Tibial artery (tissue), 4 donors: ENCODE results near the gene IRX1.

Source experiments
- DNase-seq, 2 donors: peaks; one replicate each; pipeline ENCODE4 v3.0.0-alpha.2; 2019
- H3K27ac ChIP-seq, 2 donors: fragments of 200-600 bp; sonication (generic) in 1 of 2; 1 replicate in 1 of 2; 2 replicates in 1 of 2; pipeline ENCODE4 v1.5.1; 2018 to 2019; ENCODE audit warnings: mild to moderate bottlenecking in 1 of 2
- H3K27me3 ChIP-seq, 2 donors: fragments of 200-600 bp; sonication (generic) in 1 of 2; one replicate each; pipeline versions ENCODE4 v1.5.1 to v1.6.0; 2016 to 2019
- H3K36me3 ChIP-seq, 3 donors: fragments of 200-600 bp; sonication (generic) in 2 of 3; one replicate each; pipeline ENCODE4 v1.5.1; 2016 to 2019; ENCODE audit warnings: mild to moderate bottlenecking in 2 of 3
- H3K4me1 ChIP-seq, 4 donors: fragments of 200-600 bp; sonication (generic) in 2 of 4; 1 replicate in 3 of 4; 2 replicates in 1 of 4; pipeline ENCODE4 v1.5.1; 2016 to 2019
- H3K4me3 ChIP-seq, 2 donors: fragments of 200-600 bp; sonication (generic) in 1 of 2; 1 replicate in 1 of 2; 2 replicates in 1 of 2; pipeline ENCODE4 v1.5.1; 2018 to 2019; ENCODE audit warnings: mild to moderate bottlenecking in 2 of 2
- H3K9me3 ChIP-seq, 3 donors: fragments of 200-600 bp; sonication (generic) in 1 of 3; one replicate each; pipeline ENCODE4 v1.5.1; 2016 to 2019
- intact Hi-C: fragments of 100-400 bp; cut with DNase I; formaldehyde crosslinking; loops from one replicate; pipeline ENCODE4 v1.15.0; 2023; ENCODE audit warnings: low total_unique reads
- TF ChIP-seq, protein P1 (sequence below), 2 experiments: fragments of 200-600 bp in 1 of 2; fragments of 450-650 bp in 1 of 2; IDR thresholded peaks; one replicate each; pipeline ENCODE4 v1.5.1; 2017 to 2019; ENCODE audit warnings: antibody characterized with exemption in 2 of 2, mild to moderate bottlenecking in 1 of 2, moderate library complexity in 1 of 2

The IRX1 gene

DNA sequence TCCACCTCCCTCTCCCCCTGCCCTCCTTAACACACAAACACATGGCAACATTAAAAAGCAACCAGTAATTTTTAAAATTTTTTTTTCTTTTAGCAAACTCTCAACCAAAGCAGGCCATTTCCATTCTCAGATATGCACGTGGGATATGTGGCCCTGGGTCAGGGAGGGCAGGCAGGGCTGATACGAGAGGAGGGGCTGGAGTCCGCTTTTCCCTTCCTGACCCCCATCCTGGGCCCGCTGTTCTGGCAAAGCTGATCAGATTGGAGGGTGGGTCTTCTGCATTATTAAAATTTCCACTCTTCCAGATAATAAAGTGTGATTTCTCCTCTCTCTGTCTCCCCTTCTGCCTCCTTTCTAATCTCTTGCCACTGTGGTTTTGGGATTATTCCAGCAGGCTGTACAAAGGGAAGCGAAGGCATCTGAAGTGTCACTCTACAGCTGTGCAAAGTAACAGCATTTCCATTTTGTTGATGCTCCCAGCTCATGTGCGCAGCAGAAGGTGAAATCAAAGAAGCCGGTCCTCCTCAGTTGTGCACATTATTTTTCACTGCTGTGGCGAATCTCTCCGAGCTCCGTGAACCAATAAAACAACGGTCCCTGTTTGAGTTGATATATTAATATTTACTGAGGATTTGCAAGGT, 12.0 kb downstream of the IRX1 start:
- DNase-seq = no peak
- Histone ChIP-seq H3K4me3 (no peak overlapping the region), H3K27ac (no peak overlapping the region), H3K36me3 (no peaks in the 10 kb centered on the region), H3K4me1 (peaks cover 0 to 4% (median 2%) of the 10 kb centered on the region in 4 donors), H3K27me3 (peaks cover 0 to 48% of the 10 kb centered on the region in 2 donors), H3K9me3 (no peaks in the 10 kb centered on the region)
- intact Hi-C loops = no loop called here
- TF ChIP-seq, protein P1, sequence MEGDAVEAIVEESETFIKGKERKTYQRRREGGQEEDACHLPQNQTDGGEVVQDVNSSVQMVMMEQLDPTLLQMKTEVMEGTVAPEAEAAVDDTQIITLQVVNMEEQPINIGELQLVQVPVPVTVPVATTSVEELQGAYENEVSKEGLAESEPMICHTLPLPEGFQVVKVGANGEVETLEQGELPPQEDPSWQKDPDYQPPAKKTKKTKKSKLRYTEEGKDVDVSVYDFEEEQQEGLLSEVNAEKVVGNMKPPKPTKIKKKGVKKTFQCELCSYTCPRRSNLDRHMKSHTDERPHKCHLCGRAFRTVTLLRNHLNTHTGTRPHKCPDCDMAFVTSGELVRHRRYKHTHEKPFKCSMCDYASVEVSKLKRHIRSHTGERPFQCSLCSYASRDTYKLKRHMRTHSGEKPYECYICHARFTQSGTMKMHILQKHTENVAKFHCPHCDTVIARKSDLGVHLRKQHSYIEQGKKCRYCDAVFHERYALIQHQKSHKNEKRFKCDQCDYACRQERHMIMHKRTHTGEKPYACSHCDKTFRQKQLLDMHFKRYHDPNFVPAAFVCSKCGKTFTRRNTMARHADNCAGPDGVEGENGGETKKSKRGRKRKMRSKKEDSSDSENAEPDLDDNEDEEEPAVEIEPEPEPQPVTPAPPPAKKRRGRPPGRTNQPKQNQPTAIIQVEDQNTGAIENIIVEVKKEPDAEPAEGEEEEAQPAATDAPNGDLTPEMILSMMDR (IDR thresholded peaks at IDR 0.05) = no peak

DNA sequence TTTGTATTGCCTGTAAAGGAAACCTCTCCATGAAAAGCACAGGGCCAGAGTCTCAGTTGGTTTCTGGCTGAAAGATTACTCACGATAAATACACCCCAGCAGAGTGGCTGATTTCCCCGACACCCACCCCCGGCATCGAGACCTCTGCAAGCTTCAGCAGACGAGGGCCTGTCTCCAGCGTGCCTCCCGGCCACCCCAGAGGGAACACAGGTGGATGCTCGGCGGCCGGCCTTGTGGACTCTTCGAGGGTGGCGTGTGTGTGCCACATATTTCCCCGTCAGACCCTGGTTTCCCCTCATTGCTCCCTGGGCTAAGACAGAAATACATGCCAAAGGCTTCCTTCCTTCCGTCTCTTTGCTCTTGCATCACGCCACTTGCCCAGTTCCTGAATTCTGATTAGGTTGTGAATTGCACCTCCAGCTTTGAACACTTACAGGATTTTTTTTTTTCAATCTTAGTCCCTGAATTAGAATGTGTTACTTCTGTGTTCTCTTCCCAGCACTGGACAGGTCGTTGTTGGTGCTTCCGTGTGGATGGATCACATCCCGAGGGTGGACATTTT, 13.6 kb downstream of the IRX1 start:
- intact Hi-C loops = no loop called here
- Histone ChIP-seq H3K4me1 (no peaks in the 10 kb centered on the region), H3K27ac (no peak overlapping the region), H3K9me3 (no peaks in the 10 kb centered on the region), H3K36me3 (no peaks in the 10 kb centered on the region), H3K27me3 (peaks cover 0 to 33% of the 10 kb centered on the region in 2 donors), H3K4me3 (no peak overlapping the region)
- DNase-seq = no peak
- TF ChIP-seq, protein P1 (IDR thresholded peaks at IDR 0.05) = no peak

DNA sequence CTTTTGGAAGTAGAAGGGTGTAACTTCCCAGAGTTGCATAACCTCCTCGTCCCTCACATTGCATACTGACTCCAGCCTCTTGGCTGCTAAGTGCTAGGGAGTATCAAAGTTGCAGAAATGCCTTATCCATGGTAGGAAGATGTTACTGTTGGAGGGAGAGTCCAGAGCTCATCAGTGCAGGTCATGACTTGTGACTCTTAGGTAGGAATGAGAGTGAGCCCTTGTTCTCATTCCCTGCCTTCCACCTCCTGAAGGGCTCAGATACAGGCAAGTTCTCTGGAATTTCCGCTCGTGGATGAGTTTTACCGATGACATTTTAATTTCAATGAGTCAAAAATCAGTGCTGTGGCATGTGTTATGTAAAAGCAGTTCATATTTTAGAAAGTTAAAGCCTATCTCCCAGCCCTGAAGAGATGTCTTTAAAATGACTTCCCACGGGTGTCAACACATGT, 17.0 kb downstream of the IRX1 start:
- Histone ChIP-seq H3K27me3 (peaks cover 0 to 7% of the 10 kb centered on the region in 2 donors), H3K9me3 (no peaks in the 10 kb centered on the region), H3K27ac (no peak overlapping the region), H3K4me3 (no peak overlapping the region), H3K36me3 (no peaks in the 10 kb centered on the region), H3K4me1 (no peaks in the 10 kb centered on the region)
- no peak for DNase-seq
- intact Hi-C loops = no loop called here
- TF ChIP-seq, protein P1 (IDR thresholded peaks at IDR 0.05) = no peak

DNA sequence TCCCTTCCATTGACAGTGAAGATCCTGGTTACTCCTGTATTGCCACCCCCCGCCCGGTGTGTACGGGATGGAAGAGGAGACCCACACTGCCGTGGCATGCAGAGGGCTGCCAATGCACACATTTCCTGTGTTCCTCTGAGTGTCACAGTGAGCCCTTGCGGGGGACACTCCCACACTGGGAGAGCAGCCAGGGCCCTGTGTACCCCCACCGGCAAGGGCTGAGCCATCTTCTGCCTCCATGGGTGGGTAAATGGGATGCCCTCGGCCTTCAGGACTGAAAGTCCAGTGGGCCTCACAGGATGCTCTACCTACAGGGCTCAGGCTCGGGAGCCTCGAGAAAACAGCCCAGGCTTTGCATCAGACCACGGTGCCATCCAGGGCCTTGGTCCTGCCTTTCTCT, 18.1 kb downstream of the IRX1 start:
- TF ChIP-seq, protein P1 (IDR thresholded peaks at IDR 0.05) = no peak
- intact Hi-C loops = no loop called here
- no peak for DNase-seq
- Histone ChIP-seq H3K4me1 (no peaks in the 10 kb centered on the region), H3K27ac (no peak overlapping the region), H3K4me3 (no peak overlapping the region), H3K36me3 (no peaks in the 10 kb centered on the region), H3K27me3 (no peaks in the 10 kb centered on the region), H3K9me3 (no peaks in the 10 kb centered on the region)

DNA sequence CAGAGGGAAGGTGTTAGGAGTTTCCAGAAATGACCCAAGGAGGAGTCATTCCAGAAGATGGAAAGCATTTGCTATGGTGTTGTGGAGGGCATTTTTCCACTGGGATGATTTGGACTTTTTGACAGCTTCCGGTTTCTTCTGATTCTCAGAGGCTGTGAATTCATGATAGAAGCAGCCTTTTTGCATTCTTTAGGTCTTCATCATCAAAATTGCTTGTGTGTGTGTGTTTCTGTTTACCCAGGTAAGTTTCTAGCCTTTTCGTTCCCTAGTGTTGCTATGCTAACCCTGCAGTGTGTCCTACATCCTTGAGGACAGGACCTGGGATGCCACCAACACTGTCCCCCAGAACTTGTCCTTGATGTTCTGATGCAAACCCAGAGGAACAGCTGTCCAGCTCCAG, 19.6 kb downstream of the IRX1 start:
- no peak overlapping the region for H3K4me3 ChIP-seq
- intact Hi-C loops = no loop called here
- DNase-seq = no peak
- no peaks in the 10 kb centered on the region for H3K9me3 ChIP-seq
- H3K27ac ChIP-seq = no peak overlapping the region
- H3K4me1 ChIP-seq = no peaks in the 10 kb centered on the region
- no peaks in the 10 kb centered on the region for H3K36me3 ChIP-seq
- H3K27me3 ChIP-seq = no peaks in the 10 kb centered on the region
- TF ChIP-seq, protein P1 (IDR thresholded peaks at IDR 0.05) = no peak
